HUES64 (cell line): ENCODE results near the gene ARHGEF12.

Experiments
- H3K27ac ChIP-seq: 2 replicates; pipeline ENCODE4 v1.7.0; 2013; ENCODE audit warnings: low read depth, low read length, inconsistent platforms
- H3K27me3 ChIP-seq: 2 replicates; pipeline ENCODE4 v1.6.1; 2013; ENCODE audit warnings: mild to moderate bottlenecking, low read length; ENCODE audit not compliant: insufficient read depth
- H3K36me3 ChIP-seq: 2 replicates; pipeline ENCODE4 v1.6.1; 2013; ENCODE audit warnings: mild to moderate bottlenecking, low read length; ENCODE audit not compliant: insufficient read depth
- H3K4me1 ChIP-seq: 2 replicates; pipeline ENCODE4 v1.6.1; 2013; ENCODE audit warnings: mild to moderate bottlenecking, low read length, moderate library complexity; ENCODE audit not compliant: insufficient read depth
- H3K4me3 ChIP-seq: 2 replicates; pipeline ENCODE4 v1.5.1; 2013; ENCODE audit warnings: mild to moderate bottlenecking, low read length, moderate library complexity
- H3K9ac ChIP-seq: 2 replicates; pipeline ENCODE4 v1.6.1; 2013; ENCODE audit warnings: mild to moderate bottlenecking, low read depth, low read length
- H3K9me3 ChIP-seq: 2 replicates; pipeline ENCODE4 v1.6.1; 2013; ENCODE audit warnings: low read depth, low read length; ENCODE audit not compliant: insufficient read depth
- WGBS: fragments of 150-250, 120-280 bp; methylation state at CpG from one replicate; pipeline ENCODE4 v1.1.7; 2013; ENCODE audit warnings: missing lambda C conversion rate; 5-methylcytosine and 5-hydroxymethylcytosine counted together

The ARHGEF12 gene

DNA sequence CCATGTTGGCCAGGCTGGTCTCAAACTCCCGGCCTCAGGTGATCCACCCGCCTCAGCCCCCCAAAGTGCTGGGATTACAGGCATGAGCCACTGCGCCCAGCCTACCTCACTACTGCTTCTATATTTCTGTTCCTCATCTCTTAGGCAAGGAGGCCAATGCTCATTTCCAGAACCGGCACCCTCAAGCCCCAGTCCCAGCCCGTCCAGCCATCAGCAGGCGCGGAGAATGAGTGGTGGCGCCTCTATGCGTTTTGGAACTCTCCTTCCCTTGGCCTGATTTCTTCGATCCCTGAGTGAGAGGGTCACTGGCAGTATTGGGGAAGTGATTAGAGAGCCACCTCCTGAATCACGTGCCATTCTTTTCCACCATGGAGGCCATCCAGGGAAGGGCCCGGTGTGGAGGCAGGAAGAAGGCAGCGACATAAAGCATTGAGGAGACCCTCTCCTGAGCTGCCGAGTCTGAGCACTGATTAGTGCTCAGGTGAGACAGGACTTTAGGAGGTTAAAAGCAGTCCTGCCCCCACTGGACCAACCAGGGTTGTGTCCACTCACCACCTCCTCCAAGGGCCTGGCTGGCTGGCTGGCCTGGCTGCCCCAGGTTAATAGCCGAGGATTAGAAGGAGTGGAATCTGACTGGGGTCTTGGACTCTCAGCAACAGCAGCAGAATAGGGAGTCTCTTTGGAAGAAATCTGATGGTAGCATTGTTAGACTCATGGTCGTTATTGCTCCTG lies 184.0 kb downstream of the ARHGEF12 start:
- Histone ChIP-seq H3K27me3 (peaks cover 22% of the 10 kb centered on the region), H3K4me3 (no peak overlapping the region), H3K4me1 (peaks cover 13% of the 10 kb centered on the region), H3K36me3 (no peaks in the 10 kb centered on the region), H3K27ac (no peak overlapping the region), H3K9me3 (no peaks in the 10 kb centered on the region), H3K9ac (no peak overlapping the region)
- 96% methylated on average over 16 of the region's 16 CpGs for WGBS

DNA sequence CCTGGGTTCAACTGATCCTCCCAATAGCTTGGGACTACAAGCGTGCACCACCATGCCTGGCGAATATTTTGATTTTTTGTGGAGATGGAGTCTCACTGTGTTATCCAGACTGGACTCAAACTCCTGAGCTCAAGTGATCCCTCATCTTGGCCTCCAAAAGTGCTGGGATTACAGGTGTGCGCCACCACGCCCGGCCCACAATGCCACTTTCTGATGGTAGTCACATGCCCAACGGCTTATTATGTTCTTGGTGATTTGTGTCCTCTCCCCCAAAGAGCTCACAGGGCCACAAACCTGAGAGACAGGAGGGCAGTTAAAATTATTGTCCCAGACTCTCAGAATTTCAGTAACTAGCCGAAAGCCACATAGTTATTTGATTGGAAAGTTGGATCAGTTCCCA lies 185.0 kb downstream of the ARHGEF12 start:
- no peak overlapping the region for H3K27ac ChIP-seq
- H3K36me3 ChIP-seq, result no peaks in the 10 kb centered on the region
- 94% methylated on average over 7 of the region's 7 CpGs for WGBS
- no peak overlapping the region for H3K4me3 ChIP-seq
- H3K4me1 ChIP-seq, result peaks cover 13% of the 10 kb centered on the region
- no peak overlapping the region for H3K9ac ChIP-seq
- H3K9me3 ChIP-seq, result no peaks in the 10 kb centered on the region
- H3K27me3 ChIP-seq, result peaks cover 12% of the 10 kb centered on the region

DNA sequence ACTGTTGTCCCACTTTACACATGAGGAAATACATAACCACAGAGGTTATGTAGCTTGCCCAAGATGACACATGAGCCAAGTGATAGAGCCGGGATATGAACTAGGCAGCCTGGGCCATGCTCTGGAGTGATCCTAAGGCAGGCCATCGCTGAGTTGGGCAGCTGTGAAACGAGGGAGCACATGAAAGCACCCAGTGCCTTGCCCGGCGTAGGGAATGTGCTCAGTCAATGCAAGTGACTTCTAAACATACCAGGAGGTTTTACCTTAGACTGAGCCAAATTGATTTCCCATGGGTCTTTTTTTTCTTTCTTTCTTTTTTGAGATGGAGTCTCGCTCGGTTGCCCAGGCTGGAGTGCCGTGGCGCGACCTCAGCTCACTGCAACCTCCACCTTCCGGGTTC lies 185.8 kb downstream of the ARHGEF12 start:
- Histone ChIP-seq H3K9me3 (no peaks in the 10 kb centered on the region), H3K4me3 (no peak overlapping the region), H3K9ac (no peak overlapping the region), H3K27me3 (peaks cover 5% of the 10 kb centered on the region), H3K27ac (no peak overlapping the region), H3K4me1 (peaks cover 16% of the 10 kb centered on the region), H3K36me3 (no peaks in the 10 kb centered on the region)
- 95% methylated on average over 11 of the region's 11 CpGs for WGBS

DNA sequence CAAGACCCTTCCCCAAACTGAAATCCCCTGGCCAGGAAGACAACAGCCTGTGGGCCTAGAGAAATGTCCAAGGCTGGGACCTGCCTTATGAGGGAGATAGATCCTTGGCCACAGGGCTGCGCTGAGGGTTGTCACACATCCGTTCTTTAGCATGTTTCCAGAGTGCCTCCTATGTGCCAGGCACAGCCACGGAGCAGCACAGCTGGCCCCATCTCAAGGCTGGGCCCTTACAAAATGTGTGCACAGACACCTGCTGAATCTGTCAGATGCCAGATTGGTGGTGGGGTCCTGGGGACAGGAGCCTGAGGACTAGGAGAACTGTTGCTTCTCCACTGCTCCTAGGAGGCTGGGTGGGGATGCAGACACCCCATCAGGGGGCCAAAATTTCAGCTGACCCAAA lies 186.5 kb downstream of the ARHGEF12 start:
- H3K9ac ChIP-seq, result no peak overlapping the region
- H3K4me1 ChIP-seq, result peaks cover 14% of the 10 kb centered on the region
- H3K27me3 ChIP-seq, result 0 out of 2 replicates have a peak, but pooled peaks cover 3% of the 10 kb centered on the region
- no peak overlapping the region for H3K27ac ChIP-seq
- H3K36me3 ChIP-seq, result no peaks in the 10 kb centered on the region
- WGBS, result 85% methylated on average over 3 of the region's 3 CpGs
- H3K9me3 ChIP-seq, result no peaks in the 10 kb centered on the region
- no peak overlapping the region for H3K4me3 ChIP-seq

DNA sequence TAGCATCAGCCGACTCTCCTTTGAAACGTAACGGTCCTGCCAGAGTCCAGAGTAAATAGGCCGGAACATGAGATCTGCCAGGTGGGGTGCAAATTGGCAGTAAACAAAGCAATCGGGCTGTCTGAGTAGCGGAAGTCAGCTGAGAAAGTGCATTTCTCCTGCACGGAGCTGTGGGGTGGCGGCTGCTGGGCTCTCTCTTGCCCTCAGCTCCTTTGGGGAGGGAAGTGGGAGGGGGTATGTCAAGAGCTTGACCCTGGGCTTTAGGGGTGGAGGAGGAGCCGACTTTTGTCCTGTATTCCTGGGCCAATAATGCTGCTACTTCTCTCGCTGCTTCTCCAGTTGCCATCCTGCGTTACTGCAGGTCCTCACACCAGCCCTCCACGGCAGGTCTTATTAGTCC lies 187.0 kb downstream of the ARHGEF12 start:
- no peak overlapping the region for H3K4me3 ChIP-seq
- H3K4me1 ChIP-seq, result peaks cover 13% of the 10 kb centered on the region
- H3K36me3 ChIP-seq, result no peaks in the 10 kb centered on the region
- no peak overlapping the region for H3K27ac ChIP-seq
- H3K27me3 ChIP-seq, result 0 out of 2 replicates have a peak, but pooled peaks cover 3% of the 10 kb centered on the region
- H3K9me3 ChIP-seq, result no peaks in the 10 kb centered on the region
- no peak overlapping the region for H3K9ac ChIP-seq
- WGBS, result 40% methylated on average over 12 of the region's 12 CpGs

DNA sequence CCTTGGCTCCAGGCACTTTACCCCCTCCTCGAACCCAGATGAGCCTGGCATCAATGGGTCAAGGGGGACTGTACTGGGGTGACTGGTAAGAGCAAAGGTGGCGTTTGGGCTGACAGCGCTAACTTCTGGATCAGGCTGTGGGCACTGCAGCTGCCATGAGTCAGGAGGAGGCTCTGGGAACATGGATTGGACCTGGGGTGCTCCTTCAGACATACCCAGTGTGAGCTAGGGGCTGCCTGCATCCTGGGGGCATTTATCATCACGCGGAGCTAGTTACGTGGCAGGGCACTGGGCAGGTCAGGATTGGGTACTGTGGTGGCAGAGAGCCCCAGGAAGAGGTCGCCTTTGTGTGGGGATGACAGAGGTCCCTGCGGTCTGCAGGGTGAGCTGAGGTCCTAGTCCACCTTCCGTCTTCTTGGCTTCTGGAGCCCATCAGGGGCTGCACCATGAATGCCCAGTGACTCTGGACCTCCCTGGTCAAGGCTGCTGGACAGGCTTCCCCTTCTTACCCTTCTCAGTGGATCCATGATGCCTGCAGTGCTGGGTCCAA lies 188.4 kb downstream of the ARHGEF12 start:
- Histone ChIP-seq H3K27me3 (0 out of 2 replicates have a peak, but pooled peaks cover 3% of the 10 kb centered on the region), H3K9ac (no peak overlapping the region), H3K9me3 (no peaks in the 10 kb centered on the region), H3K27ac (no peak overlapping the region), H3K4me1 (peaks cover 13% of the 10 kb centered on the region), H3K36me3 (no peaks in the 10 kb centered on the region), H3K4me3 (no peak overlapping the region)
- 83% methylated on average over 9 of the region's 9 CpGs for WGBS

DNA sequence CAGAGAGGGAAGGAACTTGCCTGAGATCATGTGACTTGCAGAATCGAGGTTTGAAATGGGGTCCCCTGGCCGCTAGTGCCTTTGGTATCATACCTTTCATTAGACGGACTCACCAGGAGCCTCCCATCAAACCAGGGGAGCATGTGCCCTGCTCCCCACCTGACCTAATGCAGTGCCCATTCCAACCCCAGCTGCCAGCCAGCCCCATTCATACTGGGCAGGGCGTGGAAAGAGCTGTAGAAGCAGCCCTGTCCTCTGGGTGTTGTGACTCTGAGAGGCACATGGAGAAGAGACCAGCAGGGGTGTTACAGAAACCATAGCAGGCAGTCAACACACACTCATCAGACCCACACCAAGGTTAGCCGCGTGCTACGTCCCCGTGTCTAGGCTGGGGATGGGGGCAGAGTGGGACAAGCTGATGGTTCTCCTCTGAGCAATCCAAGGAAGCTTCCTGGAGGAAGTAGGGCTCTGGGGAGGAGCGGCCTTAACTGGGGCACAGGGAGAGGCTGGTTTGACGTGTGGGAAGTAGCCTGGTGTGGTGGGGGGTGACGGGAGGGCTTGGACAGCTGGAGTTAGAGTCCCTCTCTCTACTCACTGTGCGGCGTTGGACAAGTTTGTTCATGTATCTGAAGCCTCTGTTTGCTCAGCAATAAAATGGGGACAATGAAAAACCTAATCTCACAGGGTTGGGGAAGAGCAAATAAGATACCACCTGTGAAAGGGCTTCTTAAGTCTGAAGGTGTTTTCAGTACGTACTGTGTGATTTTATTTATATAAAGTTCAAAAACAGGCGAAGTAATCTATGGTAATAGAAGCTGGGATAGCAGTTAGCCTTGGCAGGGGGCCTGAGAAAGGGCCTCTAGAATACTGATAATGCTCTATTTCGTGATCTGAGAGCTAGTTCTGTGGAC lies 189.3 kb downstream of the ARHGEF12 start:
- Histone ChIP-seq H3K4me1 (peaks cover 13% of the 10 kb centered on the region), H3K36me3 (no peaks in the 10 kb centered on the region), H3K4me3 (no peak overlapping the region), H3K27me3 (0 out of 2 replicates have a peak, but pooled peaks cover 3% of the 10 kb centered on the region), H3K27ac (no peak overlapping the region), H3K9ac (no peak overlapping the region), H3K9me3 (no peaks in the 10 kb centered on the region)
- whole genome bisulfite sequencing, result 81% methylated on average over 15 of the region's 16 CpGs

DNA sequence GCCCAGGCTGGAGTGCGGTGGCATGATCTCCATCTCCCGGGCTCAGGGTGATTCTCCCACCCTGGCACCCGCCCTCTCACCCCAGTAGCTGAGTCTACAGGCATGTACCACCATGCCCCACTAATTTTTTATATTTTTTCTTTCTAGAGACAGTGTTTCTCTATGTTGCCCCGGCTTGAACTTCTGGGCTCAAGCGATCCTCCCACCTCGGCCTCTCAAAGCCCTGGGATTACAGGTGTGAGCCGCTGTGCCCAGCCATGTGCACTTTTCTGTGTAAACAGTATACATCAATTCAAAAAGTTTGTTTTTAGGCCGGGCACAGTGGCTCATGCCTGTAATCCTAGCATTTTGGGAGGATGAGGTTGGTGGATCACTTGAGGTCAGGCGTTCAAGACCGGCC lies 190.0 kb downstream of the ARHGEF12 start:
- Histone ChIP-seq H3K36me3 (no peaks in the 10 kb centered on the region), H3K9ac (no peak overlapping the region), H3K4me3 (no peak overlapping the region), H3K9me3 (no peaks in the 10 kb centered on the region), H3K27me3 (0 out of 2 replicates have a peak, but pooled peaks cover 3% of the 10 kb centered on the region), H3K27ac (no peak overlapping the region), H3K4me1 (peaks cover 13% of the 10 kb centered on the region)
- 98% methylated on average over 8 of the region's 10 CpGs for WGBS

DNA sequence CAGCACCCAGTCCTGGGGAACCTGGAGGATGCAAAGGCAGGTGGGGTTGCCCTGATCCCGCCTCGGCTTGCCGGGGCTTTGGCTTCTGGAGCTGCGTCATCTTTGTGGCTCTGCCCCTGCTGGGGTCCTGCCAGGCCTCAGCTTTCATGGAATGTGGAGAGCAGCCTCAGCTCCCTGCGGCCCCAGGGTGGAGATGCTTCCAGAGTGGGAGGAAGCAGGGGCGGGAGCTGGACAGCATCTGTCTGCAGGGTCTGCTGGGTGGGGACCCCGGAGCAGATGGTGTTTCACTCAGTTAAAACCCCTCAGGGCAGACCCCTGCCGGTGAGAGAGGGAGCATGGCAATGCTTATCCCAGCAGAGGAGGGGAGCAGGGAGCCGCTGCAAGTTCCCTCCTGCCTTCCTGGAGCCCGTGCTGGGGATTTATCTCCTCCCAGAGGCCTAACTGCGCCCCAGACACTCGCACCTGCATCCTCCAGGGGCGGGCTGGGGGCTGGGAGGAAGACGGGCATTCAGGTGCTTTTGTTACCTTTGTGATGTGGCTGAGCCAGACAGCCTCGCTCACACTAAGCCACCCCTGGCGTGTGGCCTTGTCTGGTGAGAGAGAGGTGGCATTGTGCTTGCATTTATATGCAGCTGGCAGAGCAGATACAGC lies 191.0 kb downstream of the ARHGEF12 start:
- Histone ChIP-seq H3K27ac (peak overlapping the region; percentile 47), H3K4me1 (peaks cover 16% of the 10 kb centered on the region), H3K36me3 (no peaks in the 10 kb centered on the region), H3K9me3 (no peaks in the 10 kb centered on the region), H3K9ac (no peak overlapping the region), H3K4me3 (no peak overlapping the region), H3K27me3 (0 out of 2 replicates have a peak, but pooled peaks cover 3% of the 10 kb centered on the region)
- 31% methylated on average over 16 of the region's 16 CpGs for WGBS

DNA sequence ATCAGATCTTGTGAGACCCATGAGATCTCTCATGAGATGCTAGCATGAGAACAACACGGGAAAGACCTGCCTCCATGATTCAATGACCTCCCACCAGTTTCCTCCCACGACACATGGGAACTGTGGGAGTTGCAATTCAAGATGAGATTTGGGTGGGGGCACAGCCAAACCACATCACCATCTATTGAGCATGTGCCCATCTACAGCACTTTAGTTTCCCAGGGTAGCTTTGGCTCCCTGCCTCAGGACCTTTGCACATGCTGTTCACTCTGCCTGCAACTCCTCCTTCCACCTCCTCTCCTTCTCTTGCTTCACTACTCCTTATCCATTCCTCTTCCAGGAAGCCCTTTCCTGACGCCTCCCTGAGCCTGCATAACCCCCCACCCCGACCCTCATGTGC lies 192.5 kb downstream of the ARHGEF12 start:
- Histone ChIP-seq H3K36me3 (no peaks in the 10 kb centered on the region), H3K9ac (no peak overlapping the region), H3K9me3 (no peaks in the 10 kb centered on the region), H3K27me3 (0 out of 2 replicates have a peak, but pooled peaks cover 3% of the 10 kb centered on the region), H3K4me1 (peaks cover 21% of the 10 kb centered on the region), H3K27ac (no peak overlapping the region), H3K4me3 (no peak overlapping the region)
- WGBS, result 89% methylated on average over 4 of the region's 4 CpGs
